GM12891 (cell line): ENCODE measurements around the gene RSL24D1.
A peak's percentile ranks its signal among the peaks of the same experiment; 100 is the strongest.

Experiments used
- DNase-seq: peaks from one replicate; pipeline ENCODE4 v3.0.0; 2011; ENCODE audit warnings: low spot score; ENCODE audit not compliant: insufficient read length
- FAIRE-seq: peaks from 2 replicates; lab custom pipeline; 2011; peaks lifted over from hg19 to GRCh38; lab: Jason Lieb, UNC
- PAX5 ChIP-seq: IDR thresholded peaks from 2 replicates; pipeline ENCODE4 v1.6.1; 2011; ENCODE audit warnings: low read length, moderate library complexity, mild to moderate bottlenecking; ENCODE audit not compliant: insufficient read depth, severe bottlenecking
- POLR2A ChIP-seq: IDR thresholded peaks from 2 replicates; pipeline ENCODE4 v1.6.1; 2011; ENCODE audit warnings: low read depth, low read length, control low read depth
- POLR2AphosphoS5 ChIP-seq: IDR thresholded peaks from 2 replicates; pipeline ENCODE4 v1.6.1; 2011; ENCODE audit warnings: low read depth, low read length, control low read depth
- POU2F2 ChIP-seq: IDR thresholded peaks from 2 replicates; pipeline ENCODE4 v1.6.1; 2011; ENCODE audit warnings: low read depth, mild to moderate bottlenecking, control low read depth, low read length, moderate library complexity
- SPI1 ChIP-seq: IDR thresholded peaks from 2 replicates; pipeline ENCODE4 v1.6.1; 2011; ENCODE audit warnings: low read depth, low read length, control low read depth
- TAF1 ChIP-seq: IDR thresholded peaks from 2 replicates; pipeline ENCODE4 v1.6.1; 2011; ENCODE audit warnings: low read depth, low read length, control low read depth

Gene RSL24D1

GRCh38 chr15:55218056-55218455 is 21.3 kb upstream of the RSL24D1 start:
- TF ChIP-seq POLR2A = no peak
- TF ChIP-seq POLR2AphosphoS5 = no peak
- TF ChIP-seq PAX5 = no peak
- no peak for TF ChIP-seq POU2F2
- no peak for TF ChIP-seq TAF1
- TF ChIP-seq SPI1 = no peak
- DNase-seq = no peak
- no peak for FAIRE-seq

GRCh38 chr15:55204464-55204863 is 7.7 kb upstream of the RSL24D1 start:
- DNase-seq (no peak), FAIRE-seq (no peak)
- TF ChIP-seq POLR2AphosphoS5 = no peak
- no peak for TF ChIP-seq PAX5
- TF ChIP-seq POLR2A = no peak
- no peak for TF ChIP-seq POU2F2
- TF ChIP-seq SPI1 = no peak
- TF ChIP-seq TAF1 = no peak

GRCh38 chr15:55202206-55202605 is 5.5 kb upstream of the RSL24D1 start:
- DNase-seq = no peak
- FAIRE-seq = no peak
- TF ChIP-seq TAF1 = no peak
- TF ChIP-seq SPI1 = no peak

- TF ChIP-seq SPI1 = no peak
- no peak for TF ChIP-seq POU2F2
- TF ChIP-seq PAX5 = no peak
- no peak for TF ChIP-seq TAF1
- TF ChIP-seq POLR2A = no peak
- TF ChIP-seq POLR2AphosphoS5 = no peak
- DNase-seq = no peak
- no peak for FAIRE-seq
These were observed 2.0 kb upstream of the RSL24D1 start for GRCh38 chr15:55198706-55199105.

GRCh38 chr15:55197719-55198118 is 978 bp upstream of the RSL24D1 start:
- DNase-seq = no peak
- no peak for FAIRE-seq
- TF ChIP-seq POU2F2 (no peak), POLR2A (no peak), SPI1 (no peak), TAF1 (no peak), PAX5 (no peak), POLR2AphosphoS5 (no peak)

- DNase-seq (no peak), FAIRE-seq (no peak)
These were observed 593 bp upstream of the RSL24D1 start for GRCh38 chr15:55197362-55197705.

GRCh38 chr15:55195996-55196395 is 745 bp downstream of the RSL24D1 start:
- TF ChIP-seq PAX5 = no peak
- peak; percentile 64 for TF ChIP-seq SPI1
- no peak for FAIRE-seq
- DNase-seq = no peak

More at GRCh38 chr15:55197362-55197705, 593 bp upstream of the RSL24D1 start:
- TF ChIP-seq SPI1 = no peak
- TF ChIP-seq POLR2AphosphoS5 = no peak
- no peak for TF ChIP-seq POU2F2
- TF ChIP-seq TAF1 = no peak
- TF ChIP-seq POLR2A = no peak
- TF ChIP-seq PAX5 = no peak

GRCh38 chr15:55194256-55194655 is 2.5 kb downstream of the RSL24D1 start:
- DNase-seq = no peak
- no peak for TF ChIP-seq PAX5
- TF ChIP-seq POU2F2 = no peak
- TF ChIP-seq POLR2AphosphoS5 = no peak
- TF ChIP-seq POLR2A = no peak
- no peak for TF ChIP-seq TAF1
- TF ChIP-seq SPI1 = peak; percentile 69
- no peak for FAIRE-seq

GRCh38 chr15:55186331-55186730 is 10.4 kb downstream of the RSL24D1 start:
- FAIRE-seq = no peak
- no peak for TF ChIP-seq POLR2A
- no peak for TF ChIP-seq TAF1
- no peak for TF ChIP-seq SPI1
- TF ChIP-seq POLR2AphosphoS5 = no peak
- no peak for TF ChIP-seq PAX5
- TF ChIP-seq POU2F2 = no peak
- no peak for DNase-seq

GRCh38 chr15:55183679-55184078 is 13.1 kb downstream of the RSL24D1 start:
- DNase-seq (no peak), FAIRE-seq (no peak)
- TF ChIP-seq TAF1 (no peak), PAX5 (no peak), SPI1 (no peak), POLR2AphosphoS5 (no peak), POU2F2 (no peak), POLR2A (no peak)
